GM11168 (cell line): ENCODE data around the gene GSG1.

Experiments used
- in situ Hi-C: fragments of 300-500 bp; cut with MboI; formaldehyde crosslinking; loops from one replicate; pipeline ENCODE4 v1.12.0; 2022; ENCODE audit warnings: low sequenced_read_pairs; ENCODE audit not compliant: unreplicated experiment

The GSG1 gene

DNA sequence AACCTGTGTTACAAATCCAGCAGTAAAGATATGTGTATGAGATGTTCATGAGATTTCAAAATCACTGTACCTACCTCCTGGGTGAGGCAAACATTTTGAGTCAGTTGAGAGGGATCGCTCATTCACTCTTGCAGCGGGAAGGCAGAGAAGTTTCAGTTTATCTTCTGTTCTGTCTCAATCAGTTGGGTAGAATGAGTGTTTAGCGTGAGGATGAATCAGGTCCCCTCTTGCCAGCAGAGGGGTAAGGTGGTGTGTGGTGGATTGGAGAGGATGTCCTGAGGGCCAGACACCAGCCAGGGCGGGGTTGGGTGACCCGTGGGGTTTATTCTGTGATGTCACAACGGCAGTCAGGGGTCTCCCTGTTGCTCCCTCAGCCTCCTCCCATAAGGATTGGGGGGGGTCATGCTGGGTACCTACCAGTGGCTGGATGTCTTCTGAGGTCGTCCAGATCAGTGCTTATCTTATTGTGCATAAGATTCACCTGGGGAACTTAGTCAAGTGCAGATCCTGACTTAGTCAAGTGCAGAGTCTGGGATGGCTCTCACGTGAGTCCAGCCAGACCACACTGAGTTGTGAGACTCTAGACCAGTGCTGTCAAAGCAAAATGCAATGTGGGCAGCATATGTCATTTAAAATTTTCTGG lies at the start of gene GSG1:
GSG1 (minus strand) TSS at position 277 of the 643 bp plus-strand sequence; CDS start at position 122, 155 bp downstream.
- in situ Hi-C loops, result no loop called here

DNA sequence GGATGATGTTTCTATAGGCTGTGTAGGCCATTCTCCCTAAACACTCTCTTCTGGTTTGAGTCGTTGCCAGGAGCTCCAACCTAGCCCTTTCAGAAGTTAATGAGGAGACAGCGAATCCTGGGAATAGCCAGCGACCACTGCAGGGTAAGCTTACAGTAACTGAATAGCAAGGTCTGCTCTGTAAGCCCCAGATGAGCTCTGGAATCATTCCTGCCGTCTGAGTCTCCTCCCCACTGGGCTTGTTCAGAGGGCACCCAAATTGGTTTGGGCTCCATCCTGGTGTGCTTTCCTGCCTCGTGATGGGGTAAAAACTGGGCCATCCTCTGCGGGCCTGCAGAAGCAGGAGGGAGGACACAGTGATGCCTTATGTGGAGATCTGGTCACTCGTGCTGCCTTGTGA lies 49.7 kb upstream of the GSG1 start:
- in situ Hi-C loops, result no loop called here

DNA sequence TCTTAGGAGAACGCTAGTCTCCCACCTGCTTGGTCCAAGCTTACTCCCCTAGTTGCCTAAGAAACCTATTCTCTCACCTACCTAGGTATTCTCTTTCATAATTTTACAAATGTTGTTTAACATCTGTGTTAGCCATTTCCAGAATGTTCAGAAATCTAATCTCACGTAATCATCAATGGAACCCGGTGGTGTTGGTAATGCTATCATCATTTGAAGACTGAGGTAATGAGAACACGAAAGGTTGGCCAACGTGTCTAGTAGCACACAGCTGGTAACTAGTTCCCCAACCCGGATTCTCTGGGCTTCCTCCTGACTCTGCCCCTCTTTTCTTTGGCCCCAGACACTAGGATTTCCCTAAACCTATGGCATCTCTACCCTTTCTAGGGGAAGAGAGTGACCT lies 49.3 kb upstream of the GSG1 start:
- in situ Hi-C loops, result no loop called here

DNA sequence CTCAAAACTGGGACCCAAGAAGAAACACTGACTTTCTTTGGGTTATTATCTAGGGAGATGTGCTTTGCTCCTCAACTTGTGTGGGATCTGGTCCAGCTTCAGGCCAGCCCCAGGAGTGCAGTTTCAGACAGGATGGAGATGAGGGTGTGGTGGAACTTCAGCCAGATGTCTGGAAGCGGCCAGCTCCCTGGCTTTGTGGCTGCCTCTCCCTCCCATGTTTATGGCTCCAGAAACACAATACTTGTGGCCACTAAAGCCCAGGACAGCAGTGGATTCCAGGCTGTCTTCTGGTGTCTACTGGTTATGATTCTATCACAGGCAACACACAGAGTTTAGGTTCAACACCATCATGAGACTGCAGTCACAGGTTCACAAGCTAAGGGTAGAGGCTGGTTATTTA lies 48.8 kb upstream of the GSG1 start:
- in situ Hi-C loops, result no loop called here

DNA sequence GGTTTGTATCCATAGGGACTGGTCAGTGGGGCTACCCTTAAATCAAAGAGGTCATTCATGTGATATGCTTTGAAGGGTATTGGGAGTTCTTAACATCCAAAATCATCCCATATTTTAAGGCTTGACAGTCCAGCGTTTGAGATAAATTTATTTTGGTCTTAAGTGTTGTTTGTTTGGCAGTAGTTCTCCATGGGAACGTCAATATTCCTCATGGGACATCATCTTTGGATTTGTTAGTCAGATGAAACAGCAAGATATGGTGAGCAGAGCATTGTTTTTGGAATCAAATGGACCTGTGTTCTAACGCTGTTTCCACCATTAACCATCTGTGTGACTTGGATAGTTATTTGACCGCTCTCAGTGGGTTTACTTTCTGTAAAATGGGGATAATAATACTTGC lies 45.9 kb upstream of the GSG1 start:
- in situ Hi-C loops, result no loop called here

DNA sequence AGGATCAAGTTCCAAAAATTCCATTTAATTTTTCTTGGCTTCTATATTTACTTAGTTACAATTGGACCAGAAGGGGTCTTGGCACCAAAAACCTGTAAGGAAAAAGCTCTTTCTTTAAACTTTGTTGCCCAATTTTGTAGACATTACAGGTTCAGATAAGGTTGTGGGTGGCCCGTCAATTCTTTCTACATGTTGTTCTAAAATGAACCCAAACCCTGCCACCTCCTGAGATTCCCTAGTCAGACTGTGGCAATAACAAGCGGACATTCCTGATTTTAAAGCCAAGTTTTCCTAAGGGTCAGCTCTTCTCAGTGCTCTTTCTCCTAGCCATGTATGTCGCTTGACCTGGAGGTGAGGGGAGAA lies 45.0 kb upstream of the GSG1 start:
- in situ Hi-C loops, result no loop called here

DNA sequence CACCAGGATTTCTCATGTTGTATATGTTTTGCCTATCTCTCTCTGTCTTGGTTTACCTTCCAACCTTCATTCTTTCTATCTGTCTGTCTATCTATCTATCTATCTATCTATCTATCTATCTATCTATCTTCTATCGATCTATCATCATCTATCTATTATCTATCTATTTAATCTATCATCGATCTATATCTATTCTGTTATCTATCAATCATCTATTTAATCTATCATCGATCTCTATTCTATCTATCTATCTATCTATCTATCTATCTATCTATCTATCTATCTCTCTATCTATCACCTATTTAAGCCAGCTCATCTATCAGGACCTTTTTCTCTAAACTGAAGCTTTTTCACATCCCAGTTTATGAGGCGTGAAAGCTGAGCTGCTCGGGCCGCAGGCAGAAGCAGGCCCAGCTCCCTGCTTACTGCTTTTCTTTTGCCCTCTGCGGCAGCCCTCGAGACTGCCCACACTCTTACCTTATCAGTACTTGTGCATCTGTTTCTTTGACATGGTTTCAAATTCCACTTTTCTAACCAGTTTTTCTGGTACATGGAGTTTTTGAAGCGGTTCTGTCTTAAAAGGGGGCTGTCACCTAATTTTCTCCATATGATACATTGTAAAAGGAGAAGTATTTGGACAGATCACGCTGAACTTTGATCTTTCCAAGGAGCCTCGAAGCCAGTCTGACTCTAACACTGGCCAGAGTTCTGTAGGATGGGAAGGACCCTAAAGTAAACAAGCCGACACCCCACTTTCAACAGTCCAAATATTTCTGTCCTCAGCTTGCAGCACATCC lies 44.4 kb upstream of the GSG1 start:
- in situ Hi-C loops, result no loop called here

DNA sequence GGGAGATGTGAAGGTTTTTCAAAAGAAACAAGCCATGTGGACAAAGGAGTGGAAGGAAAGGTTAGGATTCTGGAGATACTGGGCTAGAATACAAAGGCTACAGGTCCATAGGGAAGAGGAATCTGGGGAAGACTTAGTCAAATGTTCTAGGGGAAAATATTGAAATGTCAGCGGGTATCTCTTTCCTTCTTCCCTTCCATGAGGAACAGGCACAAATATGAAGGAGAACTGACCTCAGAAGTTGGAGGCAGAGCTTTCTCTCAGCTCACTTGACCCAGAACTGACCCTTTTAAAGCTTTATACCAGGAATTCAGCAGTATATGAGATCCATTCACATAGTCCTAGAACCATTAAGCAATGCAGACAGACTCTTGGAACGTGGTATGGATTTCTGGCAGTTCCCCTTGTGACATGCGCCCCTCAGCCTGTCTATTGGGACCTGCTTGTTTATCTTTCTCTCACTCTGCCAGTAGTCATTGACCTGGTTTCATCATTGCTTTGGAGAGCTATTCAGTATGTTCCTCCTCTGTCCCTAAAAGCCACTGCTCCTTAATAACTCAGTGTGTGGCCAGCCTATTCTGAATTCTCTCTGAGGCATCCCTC lies 43.0 kb upstream of the GSG1 start:
- in situ Hi-C loops, result no loop called here

DNA sequence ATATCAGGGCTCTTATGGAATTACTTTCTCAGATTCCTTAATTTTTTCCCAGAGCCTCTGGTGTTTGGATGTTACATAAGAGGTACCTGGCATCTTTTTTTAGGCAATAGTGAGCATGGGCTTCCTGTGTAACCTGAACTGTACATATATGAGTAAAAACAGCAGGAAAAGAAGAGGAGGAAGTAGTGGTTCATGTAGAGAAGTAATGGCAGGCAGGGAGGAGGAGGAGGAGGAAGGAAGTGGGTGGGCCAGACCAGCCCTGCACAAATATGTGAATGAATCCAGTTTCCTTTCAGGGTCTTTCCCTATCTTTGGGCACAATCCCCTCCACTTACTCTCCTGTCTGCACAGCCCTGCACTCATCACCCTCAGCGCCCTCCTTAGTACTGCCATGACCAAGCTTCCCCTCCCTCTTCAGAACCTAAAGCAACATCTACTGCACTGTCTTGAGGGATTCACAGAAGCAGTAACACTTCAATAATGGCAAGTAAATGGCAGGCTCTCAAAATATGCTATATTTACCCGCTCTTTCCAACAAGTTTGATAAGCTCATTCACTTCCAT lies 40.9 kb upstream of the GSG1 start:
- in situ Hi-C loops, result no loop called here

DNA sequence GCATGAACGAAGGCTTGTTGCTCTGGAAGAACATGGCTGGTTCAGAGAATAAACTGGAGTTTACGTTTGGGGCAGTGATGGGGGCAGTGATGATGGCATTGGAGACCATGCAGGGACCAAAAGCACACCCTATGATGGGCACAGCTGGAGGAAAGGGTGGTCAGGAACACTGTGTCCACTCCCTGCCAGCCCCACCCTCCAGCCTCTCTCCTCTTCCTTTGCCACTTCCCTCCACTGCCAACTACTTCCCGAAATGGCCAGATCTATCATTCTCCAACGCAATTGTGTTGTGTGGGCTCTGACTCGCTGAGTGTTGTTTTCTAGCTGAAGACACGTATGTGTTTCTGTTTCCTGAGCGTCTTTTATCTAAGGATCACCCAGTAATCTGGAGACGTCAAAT lies 39.3 kb upstream of the GSG1 start:
- in situ Hi-C loops, result no loop called here

DNA sequence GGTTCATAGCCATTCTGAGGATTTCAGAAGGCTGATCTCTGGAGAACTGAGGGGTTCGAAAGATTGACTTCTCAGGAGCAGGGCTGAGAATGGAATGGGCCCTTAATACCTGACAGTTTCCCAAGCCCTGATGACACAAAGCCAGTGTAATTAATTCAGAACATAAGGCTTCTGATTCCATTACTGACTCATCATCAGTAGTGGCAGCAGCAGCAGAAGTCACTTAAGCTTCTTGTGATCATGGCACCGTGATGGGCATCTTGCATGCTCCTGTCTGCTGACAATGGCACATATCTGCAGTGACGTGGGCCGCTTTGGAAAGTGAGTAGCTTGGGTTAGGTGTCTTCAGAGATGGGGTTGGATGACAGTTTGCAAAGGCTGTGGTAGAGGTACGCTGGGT lies 38.2 kb upstream of the GSG1 start:
- in situ Hi-C loops, result no loop called here

DNA sequence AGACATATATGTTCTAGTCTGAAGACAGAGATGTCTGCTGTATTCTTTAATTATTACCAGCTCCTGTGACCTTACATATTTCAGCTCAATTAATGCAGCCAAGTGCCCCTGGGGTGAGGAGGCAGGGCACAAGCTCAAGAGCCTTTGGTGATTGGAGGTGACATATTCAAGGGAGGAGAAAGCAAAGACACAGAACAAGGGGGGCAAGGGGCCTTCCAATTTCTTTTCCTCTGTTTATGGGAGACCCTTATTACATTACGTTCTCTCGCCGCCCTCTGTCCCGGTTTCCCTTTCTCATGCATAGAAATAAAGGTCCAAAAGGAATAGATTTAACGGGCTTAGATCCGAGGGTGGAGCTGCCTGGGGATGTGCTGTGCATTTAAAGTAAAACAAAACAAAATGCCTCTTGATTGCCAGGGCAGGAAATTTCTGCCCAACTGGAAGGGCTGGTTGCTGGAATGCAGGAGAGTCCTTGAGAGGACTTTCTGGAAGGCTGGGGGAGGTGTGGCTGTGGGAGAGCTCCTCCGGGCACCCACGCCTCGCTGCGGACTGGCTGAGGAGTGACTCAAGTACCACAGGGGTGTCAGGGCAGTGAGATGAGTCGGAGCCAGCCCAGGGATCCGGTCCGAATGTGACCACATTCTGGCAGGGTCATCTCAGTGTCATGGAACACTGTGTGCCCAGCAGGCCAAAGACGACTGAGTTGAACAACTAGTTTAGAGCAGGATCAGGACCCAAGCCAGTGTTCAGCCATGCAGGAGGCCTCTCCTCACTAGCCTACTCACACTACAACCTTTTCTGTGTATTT lies 32.1 kb upstream of the GSG1 start:
- in situ Hi-C loops, result no loop called here

DNA sequence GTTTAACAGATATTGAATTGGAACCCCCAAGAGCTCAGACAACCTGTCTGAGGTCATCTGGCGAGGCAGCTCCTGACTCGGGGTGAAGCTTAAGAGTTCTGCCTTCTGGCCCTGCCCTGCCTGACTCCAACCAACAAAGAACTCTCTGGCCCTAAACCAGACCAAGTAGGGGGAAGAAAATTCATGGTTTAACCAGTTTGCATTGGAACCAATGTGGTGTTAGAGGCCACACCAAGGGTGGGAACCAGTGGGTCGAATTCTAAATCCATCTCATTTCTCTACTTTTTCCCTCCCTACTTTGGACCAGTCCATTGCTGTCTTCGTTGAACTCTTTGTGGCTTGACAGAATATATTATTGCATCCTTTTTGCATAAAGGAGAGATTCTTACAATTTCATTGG lies 30.4 kb upstream of the GSG1 start:
- in situ Hi-C loops, result no loop called here

DNA sequence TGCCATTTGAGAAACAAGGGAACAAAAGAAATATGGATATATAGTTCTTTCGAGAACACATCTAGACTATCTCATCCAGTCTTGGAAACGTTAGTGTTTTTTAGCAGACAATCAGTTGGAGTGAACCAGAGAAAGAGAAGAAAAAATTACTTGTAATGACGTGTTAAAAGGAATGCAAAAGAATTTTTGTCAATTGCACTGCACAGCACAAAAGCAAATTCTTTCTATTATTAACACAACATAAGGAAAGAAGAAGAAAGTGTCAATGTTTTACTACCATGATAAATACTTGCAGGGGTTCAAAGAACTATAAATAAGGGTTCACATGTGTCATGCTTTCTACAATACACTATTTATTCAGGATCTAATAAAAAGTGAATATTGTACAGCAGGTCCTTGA lies 27.5 kb upstream of the GSG1 start:
- in situ Hi-C loops, result no loop called here

DNA sequence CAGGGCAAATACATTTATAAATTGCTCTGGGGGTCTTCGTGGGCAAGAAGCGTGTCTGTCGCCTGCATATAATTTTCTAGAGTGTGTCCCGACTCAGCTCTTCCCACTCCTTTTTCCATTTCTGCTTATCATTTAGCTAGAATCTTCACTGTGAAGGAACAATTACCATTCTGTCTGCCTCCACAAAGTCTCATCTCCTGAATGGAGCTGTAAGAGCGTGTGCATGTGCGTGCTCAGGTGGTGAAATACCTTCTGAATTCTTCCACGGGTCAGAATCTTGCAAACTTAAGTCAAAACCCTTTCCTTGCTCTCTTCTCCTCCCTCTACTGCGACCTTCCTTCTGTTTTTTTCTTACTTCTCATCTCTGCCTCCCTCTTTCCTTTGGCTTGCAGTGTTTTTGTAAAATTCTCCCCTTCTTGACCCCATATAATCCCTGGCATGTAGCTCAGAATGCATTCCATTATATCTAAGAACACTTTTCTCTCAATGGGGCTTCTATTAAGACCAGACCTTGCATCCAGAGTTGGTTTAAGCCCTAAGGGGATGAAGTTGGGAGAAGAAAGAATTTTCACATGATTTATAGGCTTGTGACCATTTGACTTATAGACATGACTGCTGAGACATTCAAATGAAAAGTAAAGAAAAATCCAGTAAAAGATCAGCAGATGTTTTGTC lies 25.0 kb upstream of the GSG1 start:
- in situ Hi-C loops, result no loop called here

DNA sequence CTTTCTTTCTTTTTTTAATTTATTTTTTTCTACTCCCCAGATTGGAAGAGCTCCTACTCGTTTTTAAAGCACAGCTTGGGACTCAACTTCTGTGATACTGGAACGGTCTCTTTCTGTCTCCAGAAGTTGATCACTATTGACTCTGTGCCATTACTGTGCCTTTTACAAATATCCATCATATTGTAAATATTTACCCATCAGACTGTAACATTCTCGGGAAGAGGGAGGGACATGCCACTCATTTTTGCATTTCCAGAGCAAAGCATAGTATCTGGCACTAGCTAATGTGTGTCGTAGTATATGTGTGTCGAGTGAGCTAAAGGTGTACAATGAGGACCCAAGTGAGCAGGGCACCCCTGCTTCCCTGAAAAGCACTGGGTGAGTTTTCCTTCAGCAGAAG lies 24.0 kb upstream of the GSG1 start:
- in situ Hi-C loops, result no loop called here

DNA sequence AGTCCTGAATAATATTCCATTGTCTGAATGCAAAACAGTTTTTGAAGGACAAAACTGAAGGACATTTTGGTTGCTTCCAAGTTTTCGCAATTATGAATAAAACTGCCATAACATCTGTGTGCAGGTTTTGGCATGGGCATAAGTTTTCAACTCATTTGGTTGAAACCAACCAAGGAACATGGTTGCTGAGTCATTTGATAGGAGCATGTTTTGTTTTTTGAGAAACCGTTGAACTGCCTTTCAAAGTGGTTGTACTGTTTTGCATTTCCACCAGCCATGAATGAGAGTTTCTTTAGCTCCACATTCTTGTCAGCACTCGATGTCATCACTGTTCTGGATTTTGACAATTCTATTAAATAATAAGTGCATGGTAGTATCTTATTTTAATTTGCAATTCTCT lies 23.0 kb upstream of the GSG1 start:
- in situ Hi-C loops, result no loop called here

DNA sequence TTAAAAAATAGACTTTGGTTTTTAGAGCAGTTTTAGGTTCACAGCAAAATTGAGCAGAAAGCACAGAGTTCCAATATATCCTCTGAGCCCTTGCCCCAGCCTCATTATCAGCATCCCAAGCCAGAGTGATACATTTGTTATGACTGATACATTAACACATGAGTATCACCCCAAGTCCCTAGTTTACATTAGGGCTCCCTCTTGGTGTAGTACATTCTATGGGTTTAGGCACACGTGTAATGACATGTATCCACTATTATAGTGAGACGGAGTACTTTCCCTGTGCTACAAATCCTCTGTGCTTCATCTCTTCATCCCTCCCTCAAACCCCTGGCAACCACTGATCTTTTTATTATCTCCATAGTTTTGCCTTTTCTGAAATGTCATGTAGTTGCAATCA lies 22.5 kb upstream of the GSG1 start:
- in situ Hi-C loops, result no loop called here

DNA sequence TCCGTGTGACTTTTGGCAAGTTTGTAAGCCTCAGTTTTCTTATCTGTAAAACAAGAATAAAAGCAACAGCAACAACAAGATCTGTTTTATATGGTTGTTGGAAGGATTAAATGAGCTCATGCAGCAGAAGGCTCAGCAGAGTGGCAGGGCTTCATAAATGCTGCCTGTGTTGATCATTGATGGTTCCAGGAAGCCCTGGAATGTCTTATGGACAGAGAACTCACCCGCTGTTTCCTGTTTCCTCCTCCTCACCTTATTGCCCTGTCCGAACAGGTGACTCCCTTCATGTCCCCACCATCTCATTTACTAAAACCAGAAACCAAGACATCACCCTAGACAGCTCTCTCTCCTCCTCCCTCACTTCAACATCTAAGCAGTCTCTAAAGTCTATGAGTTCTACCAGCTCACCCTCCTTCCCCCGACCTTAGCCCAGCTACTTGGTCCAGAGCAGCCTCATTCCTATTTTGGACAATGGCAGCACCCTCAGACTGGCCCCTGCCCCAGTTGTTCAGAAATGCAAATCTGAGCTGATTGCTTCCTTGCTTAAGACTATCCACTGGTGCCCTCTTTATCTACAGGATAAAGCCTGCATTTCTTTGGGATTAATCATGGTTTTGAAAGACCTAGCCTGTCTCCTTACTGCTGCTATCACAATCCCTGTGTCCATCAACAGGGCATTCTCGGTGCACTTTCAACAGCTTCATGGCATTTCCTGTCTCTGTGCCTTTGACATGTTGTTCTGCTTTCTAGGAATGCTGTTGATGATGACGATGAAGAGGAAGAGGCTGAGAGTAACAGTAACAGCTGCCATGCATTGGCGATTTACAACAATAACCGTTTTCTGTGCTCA lies 21.4 kb upstream of the GSG1 start:
- in situ Hi-C loops, result no loop called here
